GM18858 (cell line): ENCODE results near the gene NOTUM.
"Not testable (repeated sequence)": the region's sequence is repeated elsewhere in the genome, so short reads cannot be mapped to it uniquely, and the experiment has no call there.

Experiments used
- ATAC-seq: cut with Tn5 transposase; IDR thresholded peaks from one replicate; pipeline ENCODE4 v1.9.1; 2021; ENCODE audit not compliant: unreplicated experiment

NOTUM gene

GRCh38 chr17:81958633-81959342 is 2.2 kb downstream of the NOTUM start:
- ATAC-seq: no peak

GRCh38 chr17:81957691-81958432 is 3.1 kb downstream of the NOTUM start:
- no peak for ATAC-seq

- no peak for ATAC-seq
Measured at GRCh38 chr17:81956607-81957589, 4.1 kb downstream of the NOTUM start.

- ATAC-seq: no peak
Measured at GRCh38 chr17:81955756-81956544, 5.0 kb downstream of the NOTUM start.

GRCh38 chr17:81955058-81955681 is 5.8 kb downstream of the NOTUM start:
- ATAC-seq: no peak

GRCh38 chr17:81954131-81955057 is 6.6 kb downstream of the NOTUM start:
- ATAC-seq: no peak

GRCh38 chr17:81953443-81953842 is 7.5 kb downstream of the NOTUM start:
- not testable (repeated sequence) for ATAC-seq

GRCh38 chr17:81952792-81953228 is 8.2 kb downstream of the NOTUM start:
- ATAC-seq: no peak

GRCh38 chr17:81951785-81952684 is 9.0 kb downstream of the NOTUM start:
- ATAC-seq: no peak

GRCh38 chr17:81950501-81950900 is 10.5 kb downstream of the NOTUM start:
- ATAC-seq: no peak

GRCh38 chr17:81948635-81949378 is 12.2 kb downstream of the NOTUM start:
- ATAC-seq: no peak

- ATAC-seq: no peak
Measured at GRCh38 chr17:81947189-81947588, 13.8 kb downstream of the NOTUM start, which contains the start of gene MYADML2. MYADML2 (minus strand) TSS chr17:81947233; CDS start chr17:81941741, 5,492 bp downstream.

GRCh38 chr17:81944858-81945257 is 16.1 kb downstream of the NOTUM start:
- no peak for ATAC-seq

- no peak for ATAC-seq
Measured at GRCh38 chr17:81942167-81942553, 18.8 kb downstream of the NOTUM start.

GRCh38 chr17:81941484-81942166 is 19.4 kb downstream of the NOTUM start:
- no peak for ATAC-seq
